SK-N-MC (cell line): ENCODE results near the gene KCTD6.
A peak's percentile ranks its signal among the peaks of the same experiment; 100 is the strongest.

Experiments
- DNase-seq: peaks from one replicate; pipeline ENCODE4 v3.0.0-alpha.2; 2011; ENCODE audit warnings: low read depth, low spot score
- H3K27ac ChIP-seq: fragments of 200-600 bp; sonication (generic); 2 replicates; pipeline ENCODE4 v1.5.1; 2016; ENCODE audit warnings: mixed run types
- H3K36me3 ChIP-seq: fragments of 200-600 bp; sonication (generic); 2 replicates; pipeline ENCODE4 v1.6.1; 2017; ENCODE audit warnings: antibody characterized with exemption, low read length, mixed read lengths; ENCODE audit not compliant: insufficient read depth
- H3K4me3 ChIP-seq: fragments of 200-600 bp; sonication (generic); 2 replicates; pipeline ENCODE4 v1.5.1; 2016
- H3K9ac ChIP-seq: fragments of 200-600 bp; sonication (generic); 2 replicates; pipeline ENCODE4 v1.8.0; 2017; ENCODE audit warnings: mixed run types, mixed read lengths; ENCODE audit not compliant: insufficient read length
- H3K9me3 ChIP-seq: fragments of 200-600 bp; sonication (generic); 2 replicates; pipeline ENCODE4 v1.6.1; 2017; ENCODE audit warnings: low read depth, mild to moderate bottlenecking, antibody characterized with exemption, low read length, moderate library complexity, mixed read lengths
- EZH2 ChIP-seq: fragments of 200-600 bp; sonication (generic); IDR thresholded peaks from one replicate; pipeline ENCODE4 v1.6.1; 2017; ENCODE audit warnings: antibody characterized with exemption
- FOXP2 ChIP-seq: optimal IDR thresholded peaks from 2 replicates; pipeline ENCODE3; 2011; ENCODE audit warnings: mild to moderate bottlenecking, moderate library complexity; ENCODE audit not compliant: insufficient read depth; ENCODE audit errors: extremely low read length, control extremely low read depth
- POLR2AphosphoS5 ChIP-seq: IDR thresholded peaks from 2 replicates; pipeline ENCODE4 v1.6.1; 2012; ENCODE audit warnings: mild to moderate bottlenecking, low read depth, low read length, borderline replicate concordance

Gene KCTD6

GRCh38 chr3:58491506-58492402 lies at the start of gene KCTD6:
Gene KCTD6 (plus strand): TSS chr3:58492096. CDS start chr3:58498756, 6,660 bp downstream.
- no peak for DNase-seq
- Histone ChIP-seq H3K27ac (no peak within 1 kb of the TSS), H3K4me3 (peak within 1 kb of the TSS; percentile 81), H3K9me3 (no peaks in the 10 kb centered on the region), H3K36me3 (no peaks in the 10 kb centered on the region), H3K9ac (peak within 1 kb of the TSS; percentile 71)
- TF ChIP-seq FOXP2 (no peak), POLR2AphosphoS5 (peak; percentile 34; the same call in 1 of the 2 replicates)

- no peak for TF ChIP-seq EZH2
- no peak for TF ChIP-seq FOXP2
- TF ChIP-seq POLR2AphosphoS5 = no peak
- Histone ChIP-seq H3K9ac (no peak overlapping the region), H3K27ac (no peak overlapping the region), H3K36me3 (no peaks in the 10 kb centered on the region), H3K9me3 (no peaks in the 10 kb centered on the region), H3K4me3 (no peak overlapping the region)
- no peak for DNase-seq
Observed at GRCh38 chr3:58452176-58452575, 39.7 kb upstream of the KCTD6 start.

GRCh38 chr3:58459160-58459559 lies 32.7 kb upstream of the KCTD6 start:
- H3K9ac ChIP-seq = no peak overlapping the region

GRCh38 chr3:58462829-58463180 lies 29.1 kb upstream of the KCTD6 start:
- Histone ChIP-seq H3K4me3 (no peak overlapping the region), H3K36me3 (no peaks in the 10 kb centered on the region), H3K9ac (no peak overlapping the region), H3K27ac (peak overlapping the region; percentile 78), H3K9me3 (no peaks in the 10 kb centered on the region)
- DNase-seq = no peak
- TF ChIP-seq EZH2 = no peak
- no peak for TF ChIP-seq FOXP2
- TF ChIP-seq POLR2AphosphoS5 = no peak

More at GRCh38 chr3:58459160-58459559, 32.7 kb upstream of the KCTD6 start:
- Histone ChIP-seq H3K9me3 (no peaks in the 10 kb centered on the region), H3K36me3 (no peaks in the 10 kb centered on the region), H3K27ac (no peak overlapping the region), H3K4me3 (no peak overlapping the region)
- DNase-seq = no peak
- TF ChIP-seq POLR2AphosphoS5 = no peak
- no peak for TF ChIP-seq EZH2
- TF ChIP-seq FOXP2 = no peak

GRCh38 chr3:58463181-58463941 lies 28.5 kb upstream of the KCTD6 start:
- Histone ChIP-seq H3K36me3 (no peaks in the 10 kb centered on the region), H3K9me3 (no peaks in the 10 kb centered on the region), H3K27ac (peak overlapping the region; percentile 78), H3K4me3 (peak overlapping the region; percentile 49), H3K9ac (no peak overlapping the region)
- peak; percentile 39 for DNase-seq
- no peak for TF ChIP-seq FOXP2
- TF ChIP-seq POLR2AphosphoS5 = 0 out of 2 replicates have a peak, but pooled peaks have one; percentile 23
- TF ChIP-seq EZH2 = no peak

- TF ChIP-seq FOXP2 = no peak
- TF ChIP-seq POLR2AphosphoS5 = no peak
- no peak for TF ChIP-seq EZH2
- H3K36me3 ChIP-seq = no peaks in the 10 kb centered on the region
Observed at GRCh38 chr3:58463942-58464271, 28.0 kb upstream of the KCTD6 start.

GRCh38 chr3:58464866-58465265 lies 27.0 kb upstream of the KCTD6 start:
- Histone ChIP-seq H3K4me3 (no peak overlapping the region), H3K27ac (no peak overlapping the region), H3K36me3 (no peaks in the 10 kb centered on the region), H3K9me3 (no peaks in the 10 kb centered on the region), H3K9ac (no peak overlapping the region)
- TF ChIP-seq POLR2AphosphoS5 = no peak
- no peak for TF ChIP-seq EZH2
- no peak for TF ChIP-seq FOXP2
- no peak for DNase-seq

More at GRCh38 chr3:58463942-58464271, 28.0 kb upstream of the KCTD6 start:
- no peak for DNase-seq
- H3K4me3 ChIP-seq = no peak overlapping the region
- peak overlapping the region; percentile 78; the same call in 1 of the 2 replicates for H3K27ac ChIP-seq
- no peak overlapping the region for H3K9ac ChIP-seq
- no peaks in the 10 kb centered on the region for H3K9me3 ChIP-seq

- Histone ChIP-seq H3K4me3 (no peak overlapping the region), H3K36me3 (no peaks in the 10 kb centered on the region), H3K27ac (no peak overlapping the region), H3K9me3 (no peaks in the 10 kb centered on the region), H3K9ac (no peak overlapping the region)
- DNase-seq = no peak
- TF ChIP-seq EZH2 = no peak
- no peak for TF ChIP-seq FOXP2
- TF ChIP-seq POLR2AphosphoS5 = no peak
Observed at GRCh38 chr3:58466899-58467563, 24.9 kb upstream of the KCTD6 start.
